Measurements from ENCODE around the gene FMNL2. TPM values are rescaled to one million over a fixed set of nuclear protein-coding genes. Genes with fewer than 3 reads are reported as not detected.

FMNL2 gene
- total and polyA plus RNA-seq, 2 experiments from 2014 or later: 16.5 to 45.4 TPM

DNA sequence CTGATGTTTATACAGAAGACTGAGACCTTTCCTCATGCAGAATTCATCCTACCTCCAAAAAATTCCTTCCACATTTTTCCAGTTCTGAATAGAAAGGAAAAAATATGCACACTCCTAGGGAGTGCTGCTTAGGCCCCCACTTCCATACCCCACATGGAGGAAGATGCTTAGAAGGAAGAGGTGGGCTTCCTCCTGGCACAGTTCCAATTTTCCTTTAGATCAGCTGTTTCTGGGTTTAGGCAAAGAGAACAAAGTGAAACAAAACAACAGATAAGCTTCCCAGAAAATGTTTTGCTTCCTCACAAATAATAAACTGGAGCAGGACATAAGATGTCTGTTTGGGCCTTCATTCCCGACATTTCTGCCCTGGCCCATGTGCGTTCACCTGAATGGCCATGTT lies 209.7 kb downstream of the FMNL2 start:
- Histone ChIP-seq H3K4me1 (ENCODE audit: insufficient read depth) (peaks cover 17% of the 10 kb centered on the region; the same call in 1 of the 2 replicates), H3F3A (replicated peaks; ENCODE audit: low read depth) (no peaks in the 10 kb centered on the region), H3K9me2 (ENCODE audit: insufficient read depth) (no peaks in the 10 kb centered on the region), H4K20me1 (replicated peaks; ENCODE audit: insufficient read depth) (peaks cover 4% of the 10 kb centered on the region; the same call in 1 of the 2 replicates), H3K4me3 (no peak overlapping the region), H2AFZ (no peak overlapping the region), H3K36me3 (ENCODE audit: insufficient read depth) (no peaks in the 10 kb centered on the region), H3K4me2 (no peak overlapping the region), H3K27me3 (ENCODE audit: insufficient read depth) (no peaks in the 10 kb centered on the region), H3K27ac (ENCODE audit: low read depth) (no peak overlapping the region), H3K79me2 (replicated peaks; ENCODE audit: insufficient read depth) (0 out of 2 replicates have a peak, but pooled peaks cover 2% of the 10 kb centered on the region)
- Mint-ChIP-seq H3K4me3 (no peak overlapping the region), H3K9me3 (no peaks in the 10 kb centered on the region), H3K4me1 (peaks cover 23% of the 10 kb centered on the region; the same call in 2 of the 3 replicates), H3K27ac (no peak overlapping the region), H3K27me3 (ENCODE audit: insufficient read depth, low read depth, poor library complexity) (peaks cover 5% of the 10 kb centered on the region), H3K36me3 (ENCODE audit: low read depth) (no peaks in the 10 kb centered on the region; the same call in 1 of the 3 replicates)
- ATAC-seq (no peak), DNase-seq (ENCODE audit: low spot score) (no peak)
- TF ChIP-seq, protein P1, sequence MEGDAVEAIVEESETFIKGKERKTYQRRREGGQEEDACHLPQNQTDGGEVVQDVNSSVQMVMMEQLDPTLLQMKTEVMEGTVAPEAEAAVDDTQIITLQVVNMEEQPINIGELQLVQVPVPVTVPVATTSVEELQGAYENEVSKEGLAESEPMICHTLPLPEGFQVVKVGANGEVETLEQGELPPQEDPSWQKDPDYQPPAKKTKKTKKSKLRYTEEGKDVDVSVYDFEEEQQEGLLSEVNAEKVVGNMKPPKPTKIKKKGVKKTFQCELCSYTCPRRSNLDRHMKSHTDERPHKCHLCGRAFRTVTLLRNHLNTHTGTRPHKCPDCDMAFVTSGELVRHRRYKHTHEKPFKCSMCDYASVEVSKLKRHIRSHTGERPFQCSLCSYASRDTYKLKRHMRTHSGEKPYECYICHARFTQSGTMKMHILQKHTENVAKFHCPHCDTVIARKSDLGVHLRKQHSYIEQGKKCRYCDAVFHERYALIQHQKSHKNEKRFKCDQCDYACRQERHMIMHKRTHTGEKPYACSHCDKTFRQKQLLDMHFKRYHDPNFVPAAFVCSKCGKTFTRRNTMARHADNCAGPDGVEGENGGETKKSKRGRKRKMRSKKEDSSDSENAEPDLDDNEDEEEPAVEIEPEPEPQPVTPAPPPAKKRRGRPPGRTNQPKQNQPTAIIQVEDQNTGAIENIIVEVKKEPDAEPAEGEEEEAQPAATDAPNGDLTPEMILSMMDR (conservative IDR thresholded peaks at IDR 0.05; ENCODE audit: low read depth in 2 of 2): no peak
- TF ChIP-seq ZNF331 (CRISPR knock-in tag; IDR thresholded peaks at IDR 0.05; ENCODE audit: low read depth) (no peak), POLR2AphosphoS5 (IDR thresholded peaks at IDR 0.05; ENCODE audit: low read depth) (no peak), EZH2phosphoT487 (IDR thresholded peaks at IDR 0.05; ENCODE audit: unreplicated experiment) (no peak), NANOG (IDR thresholded peaks at IDR 0.05; ENCODE audit: borderline replicate concordance) (no peak), ZNF462 (CRISPR knock-in tag; IDR thresholded peaks at IDR 0.05) (no peak), ZNF114 (CRISPR knock-in tag; IDR thresholded peaks at IDR 0.05) (no peak), STAT1 (IDR thresholded peaks at IDR 0.05; ENCODE audit: unreplicated experiment) (no peak), EZH2 (IDR thresholded peaks at IDR 0.05; ENCODE audit: low read depth, unreplicated experiment) (no peak)
